IMR-90 (cell line): ENCODE data around the gene IKBIP. TPM values are rescaled to one million over a fixed set of nuclear protein-coding genes. Genes with fewer than 3 reads are reported as not detected.

Experiments used
- ATAC-seq: fragments of 200-7000 bp; cut with Tn5 transposase; 2 replicates; pipeline ENCODE4 v1.9.1; 2020; ENCODE audit warnings: low read depth, mild to moderate bottlenecking, moderate library complexity
- BruUV-seq: library from RNA; stranded (reverse); fragments of 400-500 nt; replicated peaks from 2 replicates; lab custom pipeline; 2021; lab: Mats Ljungman, UMichigan
- CTCF ChIA-PET: fragments of 300-600 bp; formaldehyde crosslinking; extraction: SDS; loops from one replicate; lab custom pipeline; 2021; ENCODE audit warnings: antibody characterized with exemption; lab: Yijun Ruan, JAX
- POLR2A ChIA-PET: fragments of 300-600 bp; sonication (Branson Sonifier 250); formaldehyde crosslinking; loops from one replicate; lab custom pipeline; 2022; ENCODE audit warnings: antibody characterized with exemption; ENCODE audit not compliant: unreplicated experiment; lab: Charles Lee
- DNase-seq: peaks from one replicate; pipeline ENCODE4 v3.0.0; 2013
- H2AFZ ChIP-seq: replicated peaks from 2 replicates; pipeline ENCODE3; 2013; ENCODE audit warnings: low read length, mild to moderate bottlenecking; ENCODE audit not compliant: poor library complexity
- H2AK5ac ChIP-seq: 2 replicates; pipeline ENCODE4 v1.6.1; 2013; ENCODE audit warnings: low read depth, low read length, inconsistent platforms
- H2AK9ac ChIP-seq: replicated peaks from 2 replicates; pipeline ENCODE3; 2013; ENCODE audit warnings: mild to moderate bottlenecking, low read depth, low read length, moderate library complexity; ENCODE audit not compliant: poor library complexity
- H2BK120ac ChIP-seq: 2 replicates; pipeline ENCODE4 v1.6.1; 2013; ENCODE audit warnings: low read depth, low read length, inconsistent platforms
- H2BK15ac ChIP-seq: 3 replicates; pipeline ENCODE4 v1.6.1; 2013; ENCODE audit warnings: low read depth, low read length, inconsistent platforms
- H2BK20ac ChIP-seq: 2 replicates; pipeline ENCODE4 v1.6.1; 2013; ENCODE audit warnings: low read depth, mild to moderate bottlenecking, inconsistent platforms, low read length, moderate library complexity
- H2BK5ac ChIP-seq: 2 replicates; pipeline ENCODE4 v1.6.1; 2013; ENCODE audit warnings: mild to moderate bottlenecking, low read depth, low read length, inconsistent platforms; ENCODE audit not compliant: poor library complexity, severe bottlenecking
- H3K14ac ChIP-seq: replicated peaks from 2 replicates; pipeline ENCODE4 v1.6.1; 2013; ENCODE audit warnings: low read depth, low read length, inconsistent platforms
- H3K18ac ChIP-seq: 2 replicates; pipeline ENCODE4 v1.6.1; 2013; ENCODE audit warnings: low read depth, low read length, control low read depth
- H3K23ac ChIP-seq: 2 replicates; pipeline ENCODE4 v1.6.1; 2013; ENCODE audit warnings: low read depth, low read length, inconsistent platforms
- H3K27ac ChIP-seq: 2 replicates; pipeline ENCODE4 v1.5.1; 2013; ENCODE audit warnings: mild to moderate bottlenecking, control low read depth, low read length; ENCODE audit not compliant: insufficient read depth
- H3K27me3 ChIP-seq: 2 replicates; pipeline ENCODE4 v1.6.1; 2013; ENCODE audit warnings: low read length; ENCODE audit not compliant: control insufficient read depth, insufficient read depth
- H3K36me3 ChIP-seq: 2 replicates; pipeline ENCODE4 v1.6.1; 2013; ENCODE audit warnings: low read length, mixed read lengths; ENCODE audit not compliant: control insufficient read depth, insufficient read depth
- H3K4ac ChIP-seq: 2 replicates; pipeline ENCODE4 v1.6.1; 2013; ENCODE audit warnings: low read depth, low read length, inconsistent platforms
- H3K4me1 ChIP-seq: 2 replicates; pipeline ENCODE4 v1.6.1; 2013; ENCODE audit warnings: low read length, mixed read lengths; ENCODE audit not compliant: control insufficient read depth, insufficient read depth
- H3K4me2 ChIP-seq: 2 replicates; pipeline ENCODE4 v1.6.1; 2013; ENCODE audit warnings: low read depth, mild to moderate bottlenecking, control low read depth, low read length, moderate library complexity
- H3K4me3 ChIP-seq: 2 replicates; pipeline ENCODE4 v1.5.1; 2013; ENCODE audit warnings: low read depth, mild to moderate bottlenecking, control low read depth, low read length, moderate library complexity; ENCODE audit not compliant: insufficient read depth
- H3K56ac ChIP-seq: 2 replicates; pipeline ENCODE4 v1.6.1; 2013; ENCODE audit warnings: low read length, inconsistent platforms; ENCODE audit not compliant: insufficient read depth; ENCODE audit errors: extremely low read depth
- H3K79me1 ChIP-seq, 2 experiments: 2 replicates each; pipeline ENCODE4 v1.6.1; 2013; ENCODE audit warnings: low read length in 2 of 2, inconsistent platforms in 1 of 2, low read depth in 1 of 2
- H3K9ac ChIP-seq: 2 replicates; pipeline ENCODE4 v1.6.1; 2013; ENCODE audit warnings: low read depth, low read length, control low read depth
- H3K9me1 ChIP-seq: 2 replicates; pipeline ENCODE4 v1.6.1; 2013; ENCODE audit warnings: low read length, inconsistent platforms; ENCODE audit not compliant: insufficient read depth
- H3K9me3 ChIP-seq: 2 replicates; pipeline ENCODE4 v1.6.1; 2013; ENCODE audit warnings: low read length; ENCODE audit not compliant: control insufficient read depth, insufficient read depth
- H4K20me1 ChIP-seq: 2 replicates; pipeline ENCODE4 v1.6.1; 2013; ENCODE audit warnings: low read length, inconsistent platforms; ENCODE audit not compliant: insufficient read depth
- H4K5ac ChIP-seq: 2 replicates; pipeline ENCODE4 v1.6.1; 2013; ENCODE audit warnings: mild to moderate bottlenecking, low read depth, low read length, control low read depth
- H4K8ac ChIP-seq, 2 experiments: 2 replicates each; pipeline ENCODE4 v1.6.1; 2013; ENCODE audit warnings: low read depth in 2 of 2, low read length in 2 of 2, control low read depth in 1 of 2, inconsistent platforms in 1 of 2
- H4K91ac ChIP-seq: 2 replicates; pipeline ENCODE4 v1.6.1; 2013; ENCODE audit warnings: low read depth, low read length, inconsistent platforms; ENCODE audit not compliant: insufficient read depth
- BHLHE40 ChIP-seq: fragments of 150-350 bp; IDR thresholded peaks from 2 replicates; pipeline ENCODE4 v1.6.1; 2016; ENCODE audit warnings: mild to moderate bottlenecking, low read depth, low read length
- CEBPB ChIP-seq: IDR thresholded peaks from 2 replicates; pipeline ENCODE4 v1.6.1; 2012; ENCODE audit warnings: low read depth, low read length, improper control_type of control experiment
- CHD1 ChIP-seq: IDR thresholded peaks from 2 replicates; pipeline ENCODE4 v1.6.1; 2012; ENCODE audit warnings: low read depth, low read length, improper control_type of control experiment
- CTCF ChIP-seq: conservative IDR thresholded peaks from 2 replicates; pipeline ENCODE4 v1.5.1; 2012; ENCODE audit warnings: mild to moderate bottlenecking, low read depth, low read length, improper control_type of control experiment
- ELK1 ChIP-seq: fragments of 150-350 bp; IDR thresholded peaks from 2 replicates; pipeline ENCODE4 v1.6.1; 2016; ENCODE audit warnings: low read depth, mild to moderate bottlenecking, low read length, moderate library complexity, borderline replicate concordance
- FOS ChIP-seq: fragments of 150-350 bp; IDR thresholded peaks from 2 replicates; pipeline ENCODE4 v1.6.1; 2016; ENCODE audit warnings: low read depth, low read length
- MAFK ChIP-seq: IDR thresholded peaks from 2 replicates; pipeline ENCODE4 v1.6.1; 2012; ENCODE audit warnings: low read depth, low read length, improper control_type of control experiment
- MAZ ChIP-seq: IDR thresholded peaks from 2 replicates; pipeline ENCODE4 v1.6.1; 2012; ENCODE audit warnings: low read depth, mild to moderate bottlenecking, low read length, improper control_type of control experiment, moderate library complexity, borderline replicate concordance
- MXI1 ChIP-seq: IDR thresholded peaks from 2 replicates; pipeline ENCODE4 v1.6.1; 2012; ENCODE audit warnings: low read depth, mild to moderate bottlenecking, low read length, moderate library complexity, borderline replicate concordance
- NFE2L2 ChIP-seq: fragments of 150-350 bp; IDR thresholded peaks from 2 replicates; pipeline ENCODE4 v1.6.1; 2016; ENCODE audit warnings: low read depth, mild to moderate bottlenecking, low read length
- POLR2A ChIP-seq: IDR thresholded peaks from 2 replicates; pipeline ENCODE4 v1.6.1; 2012; ENCODE audit warnings: mild to moderate bottlenecking, low read depth, low read length
- RAD21 ChIP-seq: IDR thresholded peaks from 2 replicates; pipeline ENCODE4 v1.6.1; 2012; ENCODE audit warnings: low read length, improper control_type of control experiment
- RCOR1 ChIP-seq: IDR thresholded peaks from 2 replicates; pipeline ENCODE4 v1.6.1; 2012; ENCODE audit warnings: mild to moderate bottlenecking, low read length, improper control_type of control experiment; ENCODE audit not compliant: insufficient replicate concordance
- RFX5 ChIP-seq: IDR thresholded peaks from 2 replicates; pipeline ENCODE4 v1.8.0; 2012; ENCODE audit warnings: low read depth, mild to moderate bottlenecking, low read length, moderate library complexity
- SMC3 ChIP-seq: fragments of 150-350 bp; IDR thresholded peaks from 2 replicates; pipeline ENCODE4 v1.6.1; 2016; ENCODE audit warnings: low read depth, mild to moderate bottlenecking, antibody characterized with exemption, low read length, moderate library complexity
- USF2 ChIP-seq: fragments of 150-350 bp; IDR thresholded peaks from 2 replicates; pipeline ENCODE4 v1.6.1; 2017; ENCODE audit warnings: mild to moderate bottlenecking, antibody characterized with exemption, low read length, low read depth
- WGBS, 2 experiments: methylation state at CpG; one replicate each; pipeline versions ENCODE4 v1.1.5 to v1.1.7; 2013; ENCODE audit warnings: missing lambda C conversion rate in 2 of 2; ENCODE audit not compliant: insufficient read length in 1 of 2; ENCODE audit errors: extremely low coverage in 2 of 2; 5-methylcytosine and 5-hydroxymethylcytosine counted together
- dilution Hi-C: fragments of 300-500 bp; cut with HindIII; formaldehyde crosslinking; loops from one replicate; pipeline ENCODE4 v1.14.3; 2018; ENCODE audit warnings: low sequenced_read_pairs; ENCODE audit not compliant: unreplicated experiment
- in situ Hi-C: fragments of 300-500 bp; cut with MboI; formaldehyde crosslinking; loops from 3 replicates; pipeline ENCODE4 v1.14.3; 2019; ENCODE audit warnings: low sequenced_read_pairs, inconsistent platforms, mixed read lengths
- intact Hi-C: fragments of 100-400 bp; cut with micrococcal nuclease; formaldehyde crosslinking; loops from 2 replicates; pipeline ENCODE4 v1.10.0; 2022
- polyA plus RNA-seq, 3 experiments: library from polyadenylated mRNA; depleted of rRNA; stranded (reverse); fragments of >200 nt; gene quantifications; 2 replicates each; pipeline ENCODE4 v1.2.3, GENCODE V29; 2012; ENCODE audit warnings: low replicate concordance in 1 of 3
- total RNA-seq: library from RNA; depleted of rRNA; stranded (reverse); fragments of >200 nt; gene quantifications from 2 replicates; pipeline ENCODE4 v1.2.3, GENCODE V29; 2012

Gene IKBIP
- total and polyA plus RNA-seq, 2 of the 4 experiments (the other 2 are of a cell fraction): 37.1 to 52.7 TPM

GRCh38 chr12:98579347-98579746 lies 65.2 kb downstream of the IKBIP start:
- WGBS, 2 experiments: 45% methylated on average over 2 of the region's 5 CpGs; no CpG with 5 or more reads in 1 of the 2 experiments
- Histone ChIP-seq H2AK5ac (no peak overlapping the region), H3K56ac (no peak overlapping the region), H3K9me3 (no peaks in the 10 kb centered on the region), H3K9me1 (no peaks in the 10 kb centered on the region), H4K91ac (no peak overlapping the region), H2BK5ac (no peak overlapping the region), H2BK15ac (no peak overlapping the region), H3K9ac (no peak overlapping the region), H2BK20ac (no peak overlapping the region), H3K4me1 (no peaks in the 10 kb centered on the region), H3K27me3 (no peaks in the 10 kb centered on the region), H4K8ac (no peak overlapping the region), H4K20me1 (no peaks in the 10 kb centered on the region), H3K23ac (no peak overlapping the region), H3K27ac (no peak overlapping the region), H3K4me3 (no peak overlapping the region), H3K36me3 (no peaks in the 10 kb centered on the region), H2AK9ac (no peak overlapping the region), H3K4ac (no peak overlapping the region), H3K18ac (no peak overlapping the region), H3K14ac (no peak overlapping the region), H2BK120ac (no peak overlapping the region), H4K5ac (no peak overlapping the region), H3K79me1 (no peaks in the 10 kb centered on the region), H2AFZ (no peak overlapping the region), H3K4me2 (no peak overlapping the region)
- POLR2A ChIA-PET: no interaction called here
- intact Hi-C loops: no loop called here
- TF ChIP-seq MAFK: no peak
- TF ChIP-seq FOS: no peak
- TF ChIP-seq BHLHE40: no peak
- TF ChIP-seq SMC3: no peak
- no peak for TF ChIP-seq MAZ
- no peak for TF ChIP-seq NFE2L2
- TF ChIP-seq POLR2A: no peak
- no peak for TF ChIP-seq RAD21
- no peak for TF ChIP-seq ELK1
- no peak for TF ChIP-seq MXI1
- no peak for TF ChIP-seq RFX5
- no peak for TF ChIP-seq RCOR1
- no peak for TF ChIP-seq CEBPB
- no peak for TF ChIP-seq CHD1
- TF ChIP-seq CTCF: no peak
- TF ChIP-seq USF2: no peak
- CTCF ChIA-PET: no interaction called here
- dilution Hi-C loops: no loop called here
- DNase-seq (no peak), ATAC-seq (no peak)
- in situ Hi-C loops: no loop called here
- BruUV-seq: no TSS peak
